KBM-7 (cell line): ENCODE results near the gene RPGRIP1.
"Not testable (repeated sequence)": the region's sequence is repeated elsewhere in the genome, so short reads cannot be mapped to it uniquely, and the experiment has no call there.

Experiments used
- DNase-seq: peaks from one replicate; pipeline ENCODE4 v3.0.0-alpha.2; 2015
- in situ Hi-C: fragments of 300-500 bp; cut with MboI; formaldehyde crosslinking; loops from 2 replicates; pipeline ENCODE4 v1.14.3; 2020; ENCODE audit warnings: low sequenced_read_pairs, low pct_unique_long_range_greater_than_20kb, mixed read lengths

Gene RPGRIP1

DNA sequence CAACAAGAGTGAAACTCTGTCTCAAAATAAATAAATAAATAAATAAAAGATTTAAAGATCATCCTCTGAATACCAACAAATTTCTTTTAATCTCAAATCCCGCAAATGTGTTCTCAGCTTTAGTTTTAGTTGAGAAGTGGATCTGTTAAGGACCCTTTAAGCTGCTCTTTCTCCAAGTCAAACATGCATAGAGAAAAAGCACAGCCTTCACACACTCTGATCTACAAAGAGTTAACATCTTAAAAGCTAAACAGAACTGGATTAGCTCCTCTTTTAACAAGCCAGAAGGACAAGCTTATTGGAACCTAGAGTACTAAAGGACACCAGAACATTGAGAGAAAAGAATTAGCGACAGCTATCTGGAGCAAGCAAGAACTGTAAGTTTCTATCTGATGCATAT, at the start of gene RPGRIP1:
TSS of gene RPGRIP1 (plus strand) at position 301 of the 400 bp plus-strand sequence. CDS start 7,894 bp downstream, outside the sequence.
- in situ Hi-C loops: no loop called here
- no peak for DNase-seq

DNA sequence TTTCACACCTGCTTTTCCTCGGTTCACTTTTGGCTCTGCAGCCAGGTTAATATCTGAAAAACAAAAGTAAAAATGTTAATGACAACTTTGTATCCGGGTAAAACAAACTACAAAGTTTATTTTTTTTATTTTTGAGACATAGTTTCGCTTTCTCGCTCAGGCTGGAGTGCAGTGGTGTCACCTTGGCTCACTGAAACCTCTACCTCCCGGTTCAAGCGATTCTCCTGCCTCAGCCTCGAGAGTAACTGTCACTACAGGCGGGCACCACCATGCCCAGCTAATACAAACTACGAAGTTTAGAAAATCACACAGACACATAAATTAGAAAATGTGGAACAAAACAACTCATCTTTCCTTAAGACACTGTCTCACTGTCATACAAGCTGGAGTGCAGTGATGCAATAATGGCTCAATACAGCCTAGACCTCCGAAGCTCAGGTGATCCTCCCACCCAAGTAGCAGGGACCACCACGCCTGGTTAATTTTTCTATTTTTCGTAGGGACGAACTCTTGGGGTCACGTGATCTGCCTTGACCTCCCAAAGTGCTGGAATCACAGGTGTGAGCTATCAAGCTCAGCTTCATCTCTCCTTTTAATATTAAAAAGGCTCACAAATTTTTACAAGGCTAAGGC, 48.7 kb upstream of the RPGRIP1 start:
- no peak for DNase-seq
- in situ Hi-C loops: loop anchor here (25.0 kb wide), 1 partner anchor 181 kb away; no protein-coding TSS in a partner anchor

DNA sequence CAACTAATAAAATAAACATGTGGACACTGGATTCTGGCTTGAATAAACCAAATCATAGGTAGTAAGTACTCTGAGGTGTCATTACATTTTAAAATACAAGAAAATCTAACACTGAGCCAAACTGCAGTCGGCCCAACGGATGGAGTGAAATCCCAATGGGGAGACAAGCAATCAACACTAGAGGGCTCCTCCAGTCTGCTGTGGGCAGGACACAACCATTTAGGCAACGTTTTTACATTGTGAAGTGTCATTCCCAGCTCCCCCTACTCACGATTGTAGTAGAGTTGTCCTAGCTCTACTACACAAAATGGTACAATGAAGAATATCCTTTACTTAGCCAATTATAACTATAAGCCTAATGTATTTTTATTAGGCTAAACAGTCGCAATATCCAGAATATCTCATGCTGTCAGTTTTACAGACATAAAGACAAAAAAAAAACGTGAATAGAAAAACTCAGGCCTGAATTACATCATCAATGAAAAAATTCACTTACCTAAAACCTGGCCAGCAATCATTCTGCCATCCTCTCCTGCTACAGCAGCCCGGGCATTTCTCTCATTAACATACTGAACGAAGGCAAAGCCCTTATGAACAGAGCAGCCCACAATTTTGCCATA, 46.3 kb upstream of the RPGRIP1 start:
- in situ Hi-C loops: loop anchor here (25.0 kb wide), 1 partner anchor 179 kb away; no protein-coding TSS in a partner anchor
- no peak for DNase-seq

GRCh38 chr14:21234112-21234511, 45.8 kb upstream of the RPGRIP1 start:
- in situ Hi-C loops: loop anchor here (25.0 kb wide), 1 partner anchor 178 kb away; no protein-coding TSS in a partner anchor
- DNase-seq: no peak

DNA sequence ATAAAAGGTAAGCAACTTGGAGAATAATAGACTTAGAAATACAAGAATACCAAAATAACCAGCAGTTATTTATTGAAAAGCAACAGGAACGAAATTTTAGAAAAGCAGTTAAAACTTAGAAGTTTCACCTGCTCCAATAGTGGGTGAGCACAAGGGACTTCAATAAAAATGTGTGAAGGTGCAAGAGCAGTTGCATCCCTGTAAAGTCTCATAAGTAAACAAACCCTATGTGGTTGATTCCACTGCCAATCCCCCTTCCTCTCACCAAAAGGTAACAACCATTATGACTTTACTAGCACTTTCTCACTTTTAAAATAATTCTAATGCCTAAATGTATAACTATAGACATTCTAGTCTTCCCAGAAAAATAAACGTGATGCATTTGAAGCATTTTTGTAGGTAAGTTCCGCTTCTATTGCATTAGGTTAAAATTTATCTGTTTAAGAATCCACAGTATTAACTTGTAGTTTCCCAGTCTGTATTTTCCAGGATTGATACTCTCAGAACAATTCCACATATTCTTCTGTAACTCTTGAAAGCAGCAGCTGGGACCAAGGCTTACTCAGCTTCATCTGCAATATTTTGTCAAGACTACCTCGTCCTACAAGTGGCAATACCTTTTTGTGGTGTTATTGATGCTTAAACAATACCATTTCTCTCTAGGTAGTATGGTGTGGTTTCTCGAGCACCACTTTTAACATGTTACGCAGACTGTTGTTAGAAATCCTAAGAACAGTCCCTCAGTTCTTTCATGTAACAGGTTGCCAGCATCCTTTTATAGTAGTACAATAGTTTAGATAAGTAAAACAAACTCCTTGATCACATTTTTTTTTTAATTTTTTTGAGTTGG, 42.7 kb upstream of the RPGRIP1 start:
- in situ Hi-C loops: loop anchor here (25.0 kb wide), 1 partner anchor 175 kb away; no protein-coding TSS in a partner anchor
- no peak for DNase-seq

GRCh38 chr14:21238823-21239518, 40.9 kb upstream of the RPGRIP1 start:
- no peak for DNase-seq
- in situ Hi-C loops: loop anchor here (25.0 kb wide), 1 partner anchor 173 kb away; no protein-coding TSS in a partner anchor

DNA sequence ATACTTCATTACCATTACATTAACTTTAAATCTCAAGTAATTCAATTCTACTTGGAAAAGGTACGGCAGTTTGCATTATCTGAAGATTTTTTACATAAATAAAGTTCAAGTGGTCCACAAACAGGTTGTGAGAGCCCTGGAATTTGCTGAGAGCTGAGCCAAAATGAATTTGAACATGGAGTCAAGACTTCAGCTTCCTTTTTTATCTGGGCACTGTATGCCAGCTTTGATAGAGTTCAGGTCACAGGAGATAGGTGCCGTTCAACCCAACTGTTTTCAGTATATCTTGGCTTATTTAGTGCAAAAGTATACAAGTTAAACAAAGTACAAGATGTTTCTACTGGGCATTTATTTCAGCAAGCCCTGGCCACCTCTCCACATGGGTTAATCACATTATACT, 39.5 kb upstream of the RPGRIP1 start:
- in situ Hi-C loops: loop anchor here (25.0 kb wide), 1 partner anchor 172 kb away; no protein-coding TSS in a partner anchor
- DNase-seq: no peak

DNA sequence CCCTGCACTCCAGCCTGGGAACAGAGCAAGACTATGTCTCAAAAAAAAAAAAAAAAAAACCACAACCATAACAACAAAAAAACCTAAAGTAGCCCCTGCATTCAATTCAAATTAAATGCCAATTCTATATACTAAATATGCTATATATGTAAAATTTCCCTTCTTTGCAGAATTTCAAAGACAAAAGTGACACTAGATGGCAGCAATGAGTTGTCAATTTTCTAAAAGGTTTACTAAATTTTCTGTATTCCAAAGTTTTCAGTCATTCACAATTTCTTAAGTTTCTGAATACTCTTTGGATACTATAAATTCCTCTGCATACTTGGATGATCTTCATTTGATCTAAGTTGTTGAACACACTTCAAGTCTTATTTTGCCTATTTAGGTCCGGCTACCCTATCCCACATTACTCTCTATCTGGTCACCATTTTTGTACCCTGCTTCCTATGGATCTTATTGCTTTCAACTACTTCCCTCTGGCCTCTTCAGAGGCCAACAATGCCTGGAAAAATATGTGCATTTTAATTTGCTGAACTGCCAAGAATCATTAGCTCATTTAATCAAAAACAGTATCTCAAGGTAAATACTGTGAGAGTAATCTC, 38.6 kb upstream of the RPGRIP1 start:
- peak; percentile 53 for DNase-seq
- in situ Hi-C loops: loop anchor here (25.0 kb wide), 1 partner anchor 171 kb away; no protein-coding TSS in a partner anchor

DNA sequence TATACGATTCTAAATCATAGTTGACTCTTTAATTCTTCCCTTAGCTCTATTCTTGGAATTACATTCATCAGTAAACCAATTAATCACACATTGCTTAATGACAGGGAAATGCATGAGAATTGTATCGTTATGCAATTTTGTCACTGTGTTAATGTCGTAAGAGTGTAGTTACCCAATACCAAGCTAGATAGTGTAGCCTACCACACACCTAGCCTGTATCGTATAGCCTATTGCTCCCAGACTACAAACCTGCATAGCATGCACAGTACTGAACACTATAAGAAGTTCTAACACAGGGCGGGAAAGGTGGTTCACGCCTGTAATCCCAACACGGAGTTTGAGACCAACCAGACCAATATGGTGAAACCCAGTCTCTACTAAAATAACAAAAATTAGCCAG, 35.3 kb upstream of the RPGRIP1 start:
- in situ Hi-C loops: loop anchor here (25.0 kb wide), 1 partner anchor 168 kb away; no protein-coding TSS in a partner anchor
- no peak for DNase-seq

DNA sequence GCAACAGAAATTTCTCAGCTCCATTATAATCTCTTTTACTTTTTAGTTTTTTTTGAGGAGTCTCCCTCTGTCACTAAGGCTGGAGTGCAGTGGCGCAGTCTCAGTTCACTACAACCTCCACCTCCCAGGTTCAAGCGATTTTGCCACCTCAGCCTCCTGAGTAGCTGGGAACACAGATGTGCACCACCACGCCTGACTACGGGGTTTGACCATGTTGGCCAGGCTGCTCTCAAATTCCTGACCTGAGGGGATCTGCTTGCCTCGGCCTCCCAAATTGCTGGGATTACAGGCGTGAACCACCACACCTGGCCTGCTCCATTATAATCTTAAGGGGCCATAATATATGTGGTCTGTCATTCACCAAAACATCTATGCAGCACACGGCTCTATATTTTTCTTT, 34.1 kb upstream of the RPGRIP1 start:
- in situ Hi-C loops: loop anchor here (25.0 kb wide), 1 partner anchor 166 kb away; no protein-coding TSS in a partner anchor
- no peak for DNase-seq

GRCh38 chr14:21248338-21248737, 31.5 kb upstream of the RPGRIP1 start:
- no peak for DNase-seq
- in situ Hi-C loops: loop anchor here (25.0 kb wide), 1 partner anchor 164 kb away; no protein-coding TSS in a partner anchor

DNA sequence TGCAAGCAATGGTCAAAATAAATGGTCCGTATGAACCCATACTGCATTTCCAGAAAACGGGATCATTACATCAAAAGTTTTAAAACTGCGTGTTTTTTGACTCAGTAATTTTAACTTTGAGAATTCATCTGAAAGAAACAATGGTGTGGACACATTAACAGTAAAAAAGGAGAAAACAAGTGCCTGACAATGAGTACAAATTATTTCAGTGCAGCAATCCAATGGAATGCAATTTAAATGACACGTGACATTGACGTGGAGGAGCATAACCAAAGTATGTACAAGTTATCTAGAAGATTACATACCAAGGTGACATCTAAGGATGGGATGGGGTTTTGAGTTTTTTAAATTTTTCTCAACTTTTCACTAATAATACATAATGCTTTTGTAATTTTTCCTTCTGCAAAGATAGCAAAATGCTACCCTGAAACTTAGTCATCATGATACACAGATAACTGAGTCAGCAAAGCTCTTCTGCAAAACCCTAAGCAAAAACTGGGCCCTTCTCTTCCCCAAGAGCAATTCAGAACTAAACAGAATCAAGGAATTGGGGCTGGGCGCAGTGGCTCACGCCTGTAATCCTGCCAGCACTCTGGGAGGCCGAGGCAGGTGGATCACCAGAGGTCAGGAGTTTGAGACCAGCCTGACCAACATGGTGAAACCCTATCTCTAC, 31.0 kb upstream of the RPGRIP1 start:
- in situ Hi-C loops: loop anchor here (25.0 kb wide), 1 partner anchor 163 kb away; no protein-coding TSS in a partner anchor
- DNase-seq: no peak

- in situ Hi-C loops: no loop called here
- DNase-seq: no peak
Measured at GRCh38 chr14:21251215-21251614, 28.7 kb upstream of the RPGRIP1 start.

GRCh38 chr14:21252149-21252548, 27.7 kb upstream of the RPGRIP1 start:
- no peak for DNase-seq
- in situ Hi-C loops: no loop called here

- in situ Hi-C loops: no loop called here
- no peak for DNase-seq
Measured at GRCh38 chr14:21255385-21256101, 24.3 kb upstream of the RPGRIP1 start.

- in situ Hi-C loops, DNase-seq: not testable (repeated sequence)
Measured at GRCh38 chr14:21256102-21256447, 23.8 kb upstream of the RPGRIP1 start.
